HG02623 (cell line): Measurements from ENCODE around the gene PRDM11.

Experiments used
- ATAC-seq: cut with Tn5 transposase; IDR thresholded peaks from one replicate; pipeline ENCODE4 v1.9.1; 2021; ENCODE audit warnings: moderate library complexity; ENCODE audit not compliant: unreplicated experiment

Gene PRDM11

DNA sequence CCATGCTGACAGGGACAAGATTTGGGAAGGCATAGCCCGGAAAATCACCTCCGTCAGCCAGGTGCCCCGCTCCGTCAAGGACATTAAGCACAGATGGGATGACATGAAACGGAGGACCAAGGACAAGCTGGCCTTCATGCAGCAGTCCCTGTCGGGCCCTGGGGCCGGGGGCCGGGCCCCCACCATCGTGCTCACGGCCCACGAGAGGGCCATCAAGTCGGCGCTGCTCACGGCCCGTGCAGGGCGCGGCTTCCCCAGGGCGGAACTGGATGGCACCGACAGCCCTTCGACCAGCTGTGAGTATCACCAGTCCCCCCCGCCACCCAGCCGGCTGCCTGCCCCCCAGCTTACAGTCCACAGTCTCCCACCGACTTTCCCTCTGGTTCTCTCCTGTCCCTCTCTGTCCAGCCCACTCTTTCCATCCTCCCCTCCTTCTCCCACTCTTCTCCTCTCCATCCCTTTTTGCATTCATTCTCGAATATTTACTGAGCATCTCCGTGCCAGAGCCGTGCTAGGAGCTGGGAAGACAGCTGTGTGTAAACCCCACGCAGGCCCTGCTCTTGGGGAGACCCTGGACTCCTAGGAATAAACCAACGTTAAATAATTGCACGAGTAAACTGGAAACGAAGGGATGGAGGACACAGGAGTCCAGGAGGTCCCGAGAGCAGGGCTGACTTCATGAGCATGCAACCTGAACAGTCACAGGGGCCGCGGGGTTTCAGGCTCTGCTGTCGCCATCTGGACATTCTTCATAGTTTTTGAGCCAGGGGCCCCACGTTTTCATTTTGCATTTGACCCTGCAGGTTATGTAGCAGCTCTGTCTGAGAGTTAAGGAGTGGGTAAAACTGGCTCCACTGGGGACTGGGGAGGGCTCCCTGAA, 62.8 kb downstream of the PRDM11 start:
- no peak for ATAC-seq

GRCh38 chr11:45209891-45210699, 63.7 kb downstream of the PRDM11 start:
- ATAC-seq = no peak

GRCh38 chr11:45210846-45211245, 64.4 kb downstream of the PRDM11 start:
- ATAC-seq = no peak

DNA sequence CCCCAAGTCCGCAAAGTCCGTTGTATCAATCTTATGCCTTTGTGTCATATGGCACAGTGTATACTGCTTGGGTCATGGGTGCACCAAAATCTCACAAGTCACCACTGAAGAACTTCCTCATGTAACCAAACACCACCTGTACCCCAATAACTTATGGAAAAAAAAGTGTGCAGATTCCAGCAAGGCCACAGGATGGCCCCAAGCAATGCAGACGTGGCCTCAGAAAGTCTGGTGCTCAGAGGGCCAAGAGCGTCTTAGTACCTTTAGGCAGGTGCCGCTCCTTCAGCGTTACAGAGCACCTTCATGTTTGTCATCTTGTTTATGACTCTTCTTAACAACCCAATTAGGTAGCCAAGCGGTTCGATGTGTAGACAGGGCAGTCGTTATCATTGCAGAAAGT, 65.3 kb downstream of the PRDM11 start:
- no peak for ATAC-seq

GRCh38 chr11:45212566-45213315, 66.3 kb downstream of the PRDM11 start:
- no peak for ATAC-seq

- no peak for ATAC-seq
These were observed 66.9 kb downstream of the PRDM11 start for GRCh38 chr11:45213316-45213665.

DNA sequence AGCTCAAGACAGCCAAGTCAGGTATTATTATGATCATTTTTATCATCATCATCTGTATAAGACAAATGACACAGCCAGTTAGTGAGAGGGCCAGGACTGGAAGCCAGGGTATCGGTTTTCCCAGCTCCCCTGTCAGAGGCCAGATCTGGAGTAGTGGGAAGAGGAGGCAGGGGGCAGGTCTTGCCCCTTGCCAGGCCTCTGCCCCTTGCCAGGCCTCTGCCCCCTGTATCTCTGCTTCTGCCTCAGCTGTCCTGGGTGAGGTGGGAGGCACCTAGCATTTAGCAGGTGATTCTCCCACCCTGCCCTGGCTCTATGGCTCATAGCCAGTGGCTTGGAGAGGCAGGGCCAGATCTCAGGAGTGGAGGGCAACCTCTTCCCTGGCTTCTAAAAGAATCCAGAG, 67.3 kb downstream of the PRDM11 start:
- no peak for ATAC-seq

DNA sequence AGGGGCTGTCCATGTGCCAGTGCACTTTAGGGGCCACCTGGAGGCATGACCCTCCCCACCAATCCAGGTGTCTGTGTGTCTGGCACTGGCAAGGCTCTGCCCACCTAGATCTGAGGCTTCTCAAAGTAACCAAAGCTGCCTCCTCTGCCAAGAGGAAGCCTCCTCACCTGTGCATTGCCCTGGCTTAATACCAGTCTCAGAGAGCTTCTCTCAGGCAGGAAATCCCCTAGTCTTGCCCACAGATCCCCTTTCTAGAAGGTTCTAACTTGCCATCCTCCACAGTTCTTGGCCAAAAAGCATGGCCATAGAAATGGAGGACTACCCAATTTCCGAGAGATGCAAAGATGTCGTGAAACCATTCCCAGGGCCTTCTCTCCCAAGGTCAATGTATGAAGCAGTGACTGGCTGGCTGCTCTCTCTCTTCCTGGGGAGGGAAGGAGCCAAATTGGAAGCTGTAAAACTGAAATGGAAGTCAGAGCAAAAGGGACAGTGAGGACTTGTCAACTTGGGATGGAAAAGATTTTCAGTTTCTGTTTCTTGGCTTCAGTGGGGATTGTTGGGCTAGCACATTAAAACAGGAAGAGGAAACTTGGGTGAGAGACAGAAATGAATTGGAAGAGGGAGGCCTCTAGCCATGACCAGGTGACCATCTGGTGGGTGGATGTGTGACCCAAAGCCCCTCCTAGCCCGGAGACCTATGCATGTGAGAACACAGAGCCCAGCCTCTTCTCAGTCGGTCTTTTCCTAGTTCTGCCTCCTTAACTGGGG, 68.8 kb downstream of the PRDM11 start:
- no peak for ATAC-seq

DNA sequence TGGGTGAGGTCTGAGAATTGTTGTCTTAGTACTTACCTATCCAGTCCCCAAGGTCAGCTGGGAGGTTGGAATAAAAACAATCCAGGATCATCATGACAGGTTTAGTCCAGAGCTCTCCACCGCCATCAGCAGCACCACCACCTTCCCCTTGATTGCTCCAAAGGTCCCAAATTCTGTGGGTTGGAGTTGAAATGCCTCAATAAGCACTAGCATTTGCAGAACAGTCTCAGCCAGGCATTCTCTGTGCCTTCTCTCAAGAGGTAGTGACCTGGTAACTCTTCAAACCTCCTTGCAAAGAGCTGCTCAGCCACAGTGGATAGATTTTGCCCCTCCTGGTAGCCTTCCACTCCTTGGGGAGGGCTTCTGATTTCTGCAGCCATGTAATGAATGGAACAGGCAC, 69.6 kb downstream of the PRDM11 start:
- ATAC-seq = no peak

DNA sequence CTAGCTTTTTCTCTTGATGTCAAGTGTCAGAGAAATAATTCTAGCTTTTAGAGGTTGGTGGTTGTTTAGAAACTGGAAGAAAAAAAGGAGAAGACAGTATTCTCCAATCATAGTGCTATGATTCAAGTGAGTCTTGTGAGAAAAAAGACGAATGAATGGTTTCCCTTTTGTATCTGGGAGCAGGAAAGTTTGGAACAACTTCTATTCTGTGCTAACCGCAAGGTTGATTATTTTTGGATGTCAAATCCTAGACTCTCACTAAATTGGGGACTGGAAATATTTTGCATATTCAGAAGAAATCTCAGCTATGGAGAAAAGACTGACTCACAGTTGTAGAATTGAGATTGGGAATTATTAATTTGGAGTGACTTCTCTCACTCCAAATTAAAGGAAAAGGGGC, 70.5 kb downstream of the PRDM11 start:
- no peak for ATAC-seq

- no peak for ATAC-seq
These were observed 71.6 kb downstream of the PRDM11 start for GRCh38 chr11:45217991-45218390.

GRCh38 chr11:45218705-45219104, 72.3 kb downstream of the PRDM11 start:
- ATAC-seq = no peak

DNA sequence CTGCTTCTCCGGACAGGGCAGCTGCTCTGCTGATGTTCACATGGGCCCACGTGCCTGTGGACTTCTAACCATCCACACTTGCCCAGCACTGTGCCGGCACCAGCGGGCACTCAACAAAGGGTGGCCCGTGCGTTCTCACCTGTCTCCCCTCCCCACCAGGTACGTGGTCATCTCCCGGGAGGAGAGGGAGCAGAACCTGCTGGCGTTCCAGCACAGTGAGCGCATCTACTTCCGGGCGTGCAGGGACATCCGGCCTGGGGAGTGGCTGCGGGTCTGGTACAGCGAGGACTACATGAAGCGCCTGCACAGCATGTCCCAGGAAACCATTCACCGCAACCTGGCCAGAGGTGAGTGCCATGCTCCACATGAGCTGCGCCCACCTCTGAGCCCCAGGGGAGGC, 73.0 kb downstream of the PRDM11 start:
- ATAC-seq = no peak

- ATAC-seq = no peak
These were observed 77.1 kb downstream of the PRDM11 start for GRCh38 chr11:45223496-45223895.

- ATAC-seq = no peak
These were observed 78.3 kb downstream of the PRDM11 start for GRCh38 chr11:45224766-45225165.

DNA sequence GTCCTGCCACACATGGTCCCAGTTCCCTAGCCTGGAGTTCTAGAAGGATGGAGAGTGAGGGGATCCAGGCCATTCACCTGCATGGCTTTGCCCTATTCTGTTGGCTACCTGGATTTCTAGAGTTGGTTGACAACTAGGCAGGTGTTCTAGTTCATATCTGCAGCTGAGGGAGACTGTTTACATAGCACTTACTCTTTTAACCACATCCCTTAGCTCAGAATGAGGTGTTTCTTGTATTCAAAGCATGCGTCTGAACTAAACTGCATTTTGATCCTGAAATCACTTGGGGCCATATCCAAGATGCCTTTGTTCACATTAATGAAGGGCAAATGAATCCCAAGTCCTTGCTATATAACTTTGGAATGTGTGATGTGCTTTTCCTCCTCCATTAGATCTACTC, 78.8 kb downstream of the PRDM11 start:
- no peak for ATAC-seq

DNA sequence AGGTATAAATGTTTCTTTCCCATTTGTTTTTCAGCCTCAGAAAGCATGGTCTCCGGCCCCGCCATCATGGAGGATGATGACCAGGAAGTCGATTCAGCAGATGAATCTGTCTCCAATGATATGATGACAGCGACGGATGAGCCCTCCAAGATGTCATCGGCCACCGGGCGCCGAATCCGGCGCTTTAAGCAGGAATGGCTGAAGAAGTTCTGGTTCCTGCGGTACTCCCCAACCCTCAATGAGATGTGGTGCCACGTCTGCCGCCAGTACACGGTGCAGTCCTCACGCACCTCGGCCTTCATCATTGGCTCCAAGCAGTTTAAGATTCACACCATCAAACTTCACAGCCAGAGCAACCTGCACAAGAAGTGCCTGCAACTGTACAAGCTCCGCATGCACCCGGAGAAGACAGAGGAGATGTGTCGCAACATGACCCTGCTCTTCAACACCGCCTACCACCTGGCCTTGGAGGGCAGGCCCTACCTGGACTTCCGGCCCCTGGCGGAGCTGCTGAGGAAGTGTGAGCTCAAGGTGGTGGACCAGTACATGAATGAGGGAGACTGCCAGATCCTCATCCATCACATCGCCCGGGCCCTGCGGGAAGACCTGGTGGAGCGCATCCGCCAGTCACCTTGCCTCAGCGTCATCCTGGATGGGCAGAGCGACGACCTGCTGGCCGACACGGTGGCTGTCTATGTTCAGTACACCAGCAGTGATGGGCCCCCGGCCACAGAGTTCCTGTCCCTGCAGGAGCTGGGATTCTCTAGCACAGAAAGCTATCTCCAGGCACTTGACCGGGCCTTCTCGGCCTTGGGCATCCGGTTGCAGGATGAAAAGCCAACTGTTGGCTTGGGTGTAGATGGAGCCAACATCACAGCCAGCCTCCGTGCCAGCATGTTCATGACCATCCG, 79.8 kb downstream of the PRDM11 start:
- ATAC-seq = no peak

DNA sequence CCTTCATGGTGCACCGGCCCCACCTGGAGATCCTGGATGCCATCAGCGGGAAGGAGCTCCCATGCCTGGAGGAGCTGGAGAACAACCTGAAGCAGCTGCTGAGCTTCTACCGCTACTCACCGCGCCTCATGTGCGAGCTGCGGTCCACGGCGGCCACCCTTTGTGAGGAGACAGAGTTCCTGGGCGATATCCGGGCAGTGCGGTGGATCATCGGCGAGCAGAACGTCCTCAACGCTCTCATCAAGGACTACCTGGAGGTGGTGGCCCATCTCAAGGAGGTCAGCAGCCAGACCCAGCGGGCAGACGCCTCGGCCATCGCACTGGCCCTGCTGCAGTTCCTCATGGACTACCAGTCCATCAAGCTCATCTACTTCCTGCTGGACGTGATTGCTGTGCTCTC, 80.5 kb downstream of the PRDM11 start:
- ATAC-seq = no peak

- ATAC-seq = no peak
These were observed 81.4 kb downstream of the PRDM11 start for GRCh38 chr11:45227836-45228235.
